K562 (cell line): Measurements from ENCODE around the gene FBXW9. TPM values are rescaled to one million over a fixed set of nuclear protein-coding genes. Genes with fewer than 3 reads are reported as not detected.

ENCODE experiments used
- ARID2 ChIP-seq: fragments of 450-650 bp; IDR thresholded peaks from 2 replicates; pipeline ENCODE4 v1.6.1; 2017; ENCODE audit warnings: antibody characterized with exemption, mild to moderate bottlenecking
- CCNT2 ChIP-seq: IDR thresholded peaks from 2 replicates; pipeline ENCODE4 v1.6.1; 2011; ENCODE audit warnings: borderline replicate concordance, low read depth, mild to moderate bottlenecking, moderate library complexity, mixed read lengths, low read length; ENCODE audit not compliant: insufficient read length; ENCODE audit errors: extremely low read depth
- FOXJ2 ChIP-seq: fragments of 200-800 bp; sonication (Bioruptor generic); IDR thresholded peaks from 2 replicates; pipeline ENCODE4 v1.6.1; 2016; ENCODE audit warnings: missing genetic modification characterization, missing compliant biosample characterization
- HCFC1 ChIP-seq: IDR thresholded peaks from 2 replicates; pipeline ENCODE4 v1.6.1; 2012; ENCODE audit warnings: low read depth, low read length, improper control_type of control experiment
- JUN ChIP-seq, 2 experiments: sonication (generic) in 1 of 2; formaldehyde crosslinking in 1 of 2; IDR thresholded peaks; 2 replicates each; pipeline versions ENCODE4 v1.6.1 to v1.8.0; 2012 to 2022; ENCODE audit warnings: borderline replicate concordance in 2 of 2, mild to moderate bottlenecking in 2 of 2, improper control_type of control experiment in 1 of 2, low read depth in 1 of 2, low read length in 1 of 2, missing genetic modification reagents in 1 of 2
- LARP7 ChIP-seq: fragments of 450-650 bp; IDR thresholded peaks from 2 replicates; pipeline ENCODE4 v1.6.1; 2016
- NR1H2 ChIP-seq: sonication (generic); formaldehyde crosslinking; IDR thresholded peaks from 2 replicates; pipeline ENCODE4 v1.4.0; 2020; ENCODE audit warnings: mild to moderate bottlenecking, missing genetic modification reagents
- POLR3G ChIP-seq: IDR thresholded peaks from 2 replicates; pipeline ENCODE4 v1.6.1; 2011; ENCODE audit not compliant: insufficient read length, insufficient replicate concordance; ENCODE audit errors: extremely low read depth
- PPARD ChIP-seq: fragments of 250-450 bp; sonication (Bioruptor Pico); IDR thresholded peaks from 2 replicates; pipeline ENCODE4 v1.8.0; 2022; ENCODE audit warnings: inconsistent platforms, mild to moderate bottlenecking, moderate library complexity
- PRMT5 ChIP-seq: sonication (generic); formaldehyde crosslinking; IDR thresholded peaks from 2 replicates; pipeline ENCODE4 v1.5.0; 2020; ENCODE audit warnings: missing genetic modification reagents
- SMARCA5 ChIP-seq: fragments of 450-650 bp; IDR thresholded peaks from 2 replicates; pipeline ENCODE4 v1.6.1; 2016
- THAP7 ChIP-seq: fragments of 250-450 bp; sonication (Bioruptor Pico); IDR thresholded peaks from 2 replicates; pipeline ENCODE4 v1.5.0; 2021
- ZNF253 ChIP-seq: fragments of 250-450 bp; sonication (Bioruptor Pico); conservative IDR thresholded peaks from 2 replicates; pipeline ENCODE4 v1.6.1; 2021; ENCODE audit warnings: mild to moderate bottlenecking
- ZNF431 ChIP-seq: sonication (generic); formaldehyde crosslinking; IDR thresholded peaks from 2 replicates; pipeline ENCODE4 v1.8.0; 2022; ENCODE audit warnings: mild to moderate bottlenecking, missing genetic modification reagents
- ZNF778 ChIP-seq: fragments of 450-650 bp; formaldehyde crosslinking; IDR thresholded peaks from 2 replicates; pipeline ENCODE4 v1.4.0; 2020; ENCODE audit warnings: mild to moderate bottlenecking, moderate library complexity
- polyA plus RNA-seq, 8 experiments: library from polyadenylated mRNA; depleted of rRNA in 4 of 8; stranded (reverse) in 5 of 8; unstranded in 3 of 8; fragments of >200 nt; fragmentation: Nextera tagmentation in 2 of 8; fragmentation: Illumina TruSeq in 1 of 8; extraction: Ambion mirVana in 2 of 8; extraction: Trizol in 1 of 8; gene quantifications; 2 replicates each; pipeline versions ENCODE4 v1.2.1 to v1.2.3, GENCODE V29; 2011 to 2014; ENCODE audit warnings: inconsistent platforms in 1 of 8, missing spikeins in 1 of 8
- total RNA-seq, 7 experiments: library from RNA; depleted of rRNA in 6 of 7; stranded (reverse); fragments of >200 nt in 6 of 7; fragmentation: Illumina TruSeq in 2 of 7; extraction: Trizol in 2 of 7; gene quantifications; 2 replicates each; pipeline versions ENCODE4 v1.2.1 to v1.2.3, GENCODE V29; 2011 to 2021; ENCODE audit warnings: low replicate concordance in 1 of 7
- TF ChIP-seq, protein P1 (sequence below): sonication (generic); formaldehyde crosslinking; IDR thresholded peaks from 2 replicates; pipeline ENCODE4 v1.8.1; 2023; ENCODE audit warnings: mild to moderate bottlenecking, missing genetic modification reagents
- TF ChIP-seq, protein P2 (sequence below): fragments of 450-650 bp; IDR thresholded peaks from 2 replicates; pipeline ENCODE4 v1.6.1; 2016; ENCODE audit warnings: borderline replicate concordance
- TF ChIP-seq, protein P3 (sequence below): sonication (generic); formaldehyde crosslinking; IDR thresholded peaks from 2 replicates; pipeline ENCODE4 v1.8.1; 2022; ENCODE audit warnings: missing genetic modification reagents
- TF ChIP-seq, protein P4 (sequence below): sonication (generic); formaldehyde crosslinking; IDR thresholded peaks from 2 replicates; pipeline ENCODE4 v1.4.0; 2020; ENCODE audit warnings: mild to moderate bottlenecking, missing genetic modification reagents

The FBXW9 gene
- total and polyA plus RNA-seq, 9 of the 15 experiments (the other 6 are each of a cell fraction or from before 2014, with no cell fraction given) = 0.23 to 21.7 (median 6.2) TPM

GRCh38 chr19:12696366-12697335 is at the start of gene FBXW9 (continued):
- TF ChIP-seq, protein P1, sequence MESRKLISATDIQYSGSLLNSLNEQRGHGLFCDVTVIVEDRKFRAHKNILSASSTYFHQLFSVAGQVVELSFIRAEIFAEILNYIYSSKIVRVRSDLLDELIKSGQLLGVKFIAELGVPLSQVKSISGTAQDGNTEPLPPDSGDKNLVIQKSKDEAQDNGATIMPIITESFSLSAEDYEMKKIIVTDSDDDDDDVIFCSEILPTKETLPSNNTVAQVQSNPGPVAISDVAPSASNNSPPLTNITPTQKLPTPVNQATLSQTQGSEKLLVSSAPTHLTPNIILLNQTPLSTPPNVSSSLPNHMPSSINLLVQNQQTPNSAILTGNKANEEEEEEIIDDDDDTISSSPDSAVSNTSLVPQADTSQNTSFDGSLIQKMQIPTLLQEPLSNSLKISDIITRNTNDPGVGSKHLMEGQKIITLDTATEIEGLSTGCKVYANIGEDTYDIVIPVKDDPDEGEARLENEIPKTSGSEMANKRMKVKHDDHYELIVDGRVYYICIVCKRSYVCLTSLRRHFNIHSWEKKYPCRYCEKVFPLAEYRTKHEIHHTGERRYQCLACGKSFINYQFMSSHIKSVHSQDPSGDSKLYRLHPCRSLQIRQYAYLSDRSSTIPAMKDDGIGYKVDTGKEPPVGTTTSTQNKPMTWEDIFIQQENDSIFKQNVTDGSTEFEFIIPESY (CRISPR knock-in tag) = 0 out of 2 replicates have a peak, but pooled peaks have one; percentile 40
- TF ChIP-seq, protein P2, sequence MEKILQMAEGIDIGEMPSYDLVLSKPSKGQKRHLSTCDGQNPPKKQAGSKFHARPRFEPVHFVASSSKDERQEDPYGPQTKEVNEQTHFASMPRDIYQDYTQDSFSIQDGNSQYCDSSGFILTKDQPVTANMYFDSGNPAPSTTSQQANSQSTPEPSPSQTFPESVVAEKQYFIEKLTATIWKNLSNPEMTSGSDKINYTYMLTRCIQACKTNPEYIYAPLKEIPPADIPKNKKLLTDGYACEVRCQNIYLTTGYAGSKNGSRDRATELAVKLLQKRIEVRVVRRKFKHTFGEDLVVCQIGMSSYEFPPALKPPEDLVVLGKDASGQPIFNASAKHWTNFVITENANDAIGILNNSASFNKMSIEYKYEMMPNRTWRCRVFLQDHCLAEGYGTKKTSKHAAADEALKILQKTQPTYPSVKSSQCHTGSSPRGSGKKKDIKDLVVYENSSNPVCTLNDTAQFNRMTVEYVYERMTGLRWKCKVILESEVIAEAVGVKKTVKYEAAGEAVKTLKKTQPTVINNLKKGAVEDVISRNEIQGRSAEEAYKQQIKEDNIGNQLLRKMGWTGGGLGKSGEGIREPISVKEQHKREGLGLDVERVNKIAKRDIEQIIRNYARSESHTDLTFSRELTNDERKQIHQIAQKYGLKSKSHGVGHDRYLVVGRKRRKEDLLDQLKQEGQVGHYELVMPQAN = peak; percentile 99; the same call in 1 of the 2 replicates
- TF ChIP-seq POLR3G (no peak), LARP7 (no peak), ZNF431 (CRISPR knock-in tag) (no peak), FOXJ2 (tag) (peak; percentile 53; the same call in 1 of the 2 replicates), HCFC1 (peak; percentile 87), PRMT5 (CRISPR knock-in tag) (no peak), THAP7 (CRISPR knock-in tag) (no peak), PPARD (CRISPR knock-in tag) (no peak), ZNF253 (CRISPR knock-in tag) (no peak), SMARCA5 (no peak), CCNT2 (no peak), JUN (IDR thresholded peaks at IDR 0.05; ENCODE audit: borderline replicate concordance, low read depth, low read length) (peak; percentile 26; the same call in 1 of the 2 replicates), JUN (CRISPR knock-in tag; IDR thresholded peaks at IDR 0.05; ENCODE audit: borderline replicate concordance) (no peak), ZNF778 (CRISPR knock-in tag) (no peak), ARID2 (no peak), NR1H2 (CRISPR knock-in tag) (no peak)
- TF ChIP-seq, protein P3, sequence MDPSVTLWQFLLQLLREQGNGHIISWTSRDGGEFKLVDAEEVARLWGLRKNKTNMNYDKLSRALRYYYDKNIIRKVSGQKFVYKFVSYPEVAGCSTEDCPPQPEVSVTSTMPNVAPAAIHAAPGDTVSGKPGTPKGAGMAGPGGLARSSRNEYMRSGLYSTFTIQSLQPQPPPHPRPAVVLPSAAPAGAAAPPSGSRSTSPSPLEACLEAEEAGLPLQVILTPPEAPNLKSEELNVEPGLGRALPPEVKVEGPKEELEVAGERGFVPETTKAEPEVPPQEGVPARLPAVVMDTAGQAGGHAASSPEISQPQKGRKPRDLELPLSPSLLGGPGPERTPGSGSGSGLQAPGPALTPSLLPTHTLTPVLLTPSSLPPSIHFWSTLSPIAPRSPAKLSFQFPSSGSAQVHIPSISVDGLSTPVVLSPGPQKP (CRISPR knock-in tag) = no peak
- TF ChIP-seq, protein P4, sequence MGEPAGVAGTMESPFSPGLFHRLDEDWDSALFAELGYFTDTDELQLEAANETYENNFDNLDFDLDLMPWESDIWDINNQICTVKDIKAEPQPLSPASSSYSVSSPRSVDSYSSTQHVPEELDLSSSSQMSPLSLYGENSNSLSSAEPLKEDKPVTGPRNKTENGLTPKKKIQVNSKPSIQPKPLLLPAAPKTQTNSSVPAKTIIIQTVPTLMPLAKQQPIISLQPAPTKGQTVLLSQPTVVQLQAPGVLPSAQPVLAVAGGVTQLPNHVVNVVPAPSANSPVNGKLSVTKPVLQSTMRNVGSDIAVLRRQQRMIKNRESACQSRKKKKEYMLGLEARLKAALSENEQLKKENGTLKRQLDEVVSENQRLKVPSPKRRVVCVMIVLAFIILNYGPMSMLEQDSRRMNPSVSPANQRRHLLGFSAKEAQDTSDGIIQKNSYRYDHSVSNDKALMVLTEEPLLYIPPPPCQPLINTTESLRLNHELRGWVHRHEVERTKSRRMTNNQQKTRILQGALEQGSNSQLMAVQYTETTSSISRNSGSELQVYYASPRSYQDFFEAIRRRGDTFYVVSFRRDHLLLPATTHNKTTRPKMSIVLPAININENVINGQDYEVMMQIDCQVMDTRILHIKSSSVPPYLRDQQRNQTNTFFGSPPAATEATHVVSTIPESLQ (CRISPR knock-in tag) = no peak
